ENCODE results near the gene MEI4.

DNA sequence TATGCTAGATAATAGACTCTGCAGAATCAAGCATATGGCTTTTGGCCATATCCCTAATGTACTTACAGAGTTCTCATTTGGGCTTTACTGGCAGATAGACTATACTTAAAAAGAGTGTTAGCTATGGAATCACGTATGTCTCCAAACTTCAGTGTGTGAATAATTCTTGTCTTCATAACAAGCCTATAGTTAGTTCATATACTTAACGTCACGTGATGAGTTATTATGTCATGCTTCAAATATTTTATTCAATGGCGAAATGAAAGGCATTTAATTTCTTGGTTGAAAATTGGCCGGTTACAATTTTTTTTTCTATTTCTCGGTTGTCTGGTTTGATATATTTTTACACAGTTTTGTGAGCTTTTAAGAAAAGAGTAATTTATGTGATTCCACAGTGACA lies 62.7 kb downstream of the MEI4 start:
- TF ChIP-seq, protein P1, sequence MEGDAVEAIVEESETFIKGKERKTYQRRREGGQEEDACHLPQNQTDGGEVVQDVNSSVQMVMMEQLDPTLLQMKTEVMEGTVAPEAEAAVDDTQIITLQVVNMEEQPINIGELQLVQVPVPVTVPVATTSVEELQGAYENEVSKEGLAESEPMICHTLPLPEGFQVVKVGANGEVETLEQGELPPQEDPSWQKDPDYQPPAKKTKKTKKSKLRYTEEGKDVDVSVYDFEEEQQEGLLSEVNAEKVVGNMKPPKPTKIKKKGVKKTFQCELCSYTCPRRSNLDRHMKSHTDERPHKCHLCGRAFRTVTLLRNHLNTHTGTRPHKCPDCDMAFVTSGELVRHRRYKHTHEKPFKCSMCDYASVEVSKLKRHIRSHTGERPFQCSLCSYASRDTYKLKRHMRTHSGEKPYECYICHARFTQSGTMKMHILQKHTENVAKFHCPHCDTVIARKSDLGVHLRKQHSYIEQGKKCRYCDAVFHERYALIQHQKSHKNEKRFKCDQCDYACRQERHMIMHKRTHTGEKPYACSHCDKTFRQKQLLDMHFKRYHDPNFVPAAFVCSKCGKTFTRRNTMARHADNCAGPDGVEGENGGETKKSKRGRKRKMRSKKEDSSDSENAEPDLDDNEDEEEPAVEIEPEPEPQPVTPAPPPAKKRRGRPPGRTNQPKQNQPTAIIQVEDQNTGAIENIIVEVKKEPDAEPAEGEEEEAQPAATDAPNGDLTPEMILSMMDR (IDR thresholded peaks at IDR 0.05) = no peak
- TF ChIP-seq POLR2A (IDR thresholded peaks at IDR 0.05) = no peak
